C4-2B (cell line): ENCODE data around the gene ATXN2L.
"Not testable (repeated sequence)": the region's sequence is repeated elsewhere in the genome, so short reads cannot be mapped to it uniquely, and the experiment has no call there.

Source experiments
- H3K27ac ChIP-seq: fragments of 450-650 bp; 2 replicates; pipeline ENCODE4 v1.5.1; 2017
- CTCF ChIP-seq: fragments of 450-650 bp; conservative IDR thresholded peaks from 2 replicates; pipeline ENCODE4 v1.5.1; 2017; ENCODE audit warnings: mild to moderate bottlenecking
- ZFX ChIP-seq: fragments of 450-650 bp; IDR thresholded peaks from 2 replicates; pipeline ENCODE4 v1.6.1; 2017

ATXN2L gene

DNA sequence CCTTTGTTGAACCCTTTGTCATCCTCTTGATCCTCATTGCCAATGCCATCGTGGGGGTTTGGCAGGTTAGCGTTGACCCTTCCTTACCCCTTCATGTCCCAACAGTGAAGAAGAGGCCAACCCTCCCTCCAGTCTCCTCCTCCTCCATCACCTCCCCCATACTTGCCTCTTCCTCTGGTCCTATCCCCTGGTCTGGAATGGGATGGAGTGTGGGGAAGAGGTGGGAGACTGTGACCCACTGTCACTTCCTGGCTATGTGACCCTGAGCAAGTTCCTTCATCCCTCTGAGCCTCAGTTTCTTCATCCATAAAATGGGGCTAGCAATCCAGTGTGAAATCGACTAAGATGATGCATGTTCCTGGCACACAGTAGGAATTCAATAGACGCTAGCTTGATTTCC lies 58.2 kb downstream of the ATXN2L start:
- H3K27ac ChIP-seq: no peak overlapping the region
- TF ChIP-seq CTCF (no peak), ZFX (no peak)

GRCh38 chr16:28881565-28881964 lies 58.8 kb downstream of the ATXN2L start:
- not testable (repeated sequence) for H3K27ac ChIP-seq

DNA sequence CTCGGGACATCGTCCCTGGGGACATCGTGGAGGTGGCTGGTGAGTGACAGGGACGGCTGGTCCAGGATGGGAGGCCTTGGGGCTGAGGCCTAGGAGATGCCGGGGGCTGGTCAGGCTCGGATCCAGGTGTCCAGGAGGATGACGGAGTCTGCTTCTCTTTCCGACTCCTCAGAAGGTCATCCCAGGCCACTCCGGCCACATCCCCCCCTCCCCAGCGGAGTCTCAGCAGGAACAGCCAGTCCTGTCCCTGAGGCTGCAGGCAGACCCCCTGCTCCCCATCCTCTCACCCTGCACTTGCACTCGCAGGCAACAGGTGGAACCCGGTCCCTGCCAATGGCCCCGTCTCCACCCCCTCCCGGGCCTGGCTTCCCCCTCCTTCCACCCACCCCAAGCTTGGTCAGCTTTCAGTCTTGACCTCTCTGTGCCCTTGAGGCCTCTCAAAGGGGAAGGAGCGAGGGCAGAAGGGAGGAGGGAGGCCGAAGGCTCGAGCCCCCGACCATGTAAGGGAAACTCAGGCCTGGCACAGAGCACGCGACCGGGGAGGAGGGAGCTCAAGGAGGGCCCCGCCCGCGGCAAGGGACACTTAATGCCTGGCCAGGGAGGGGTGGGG lies 59.9 kb downstream of the ATXN2L start:
- H3K27ac ChIP-seq: no peak overlapping the region
- TF ChIP-seq CTCF (no peak), ZFX (no peak)

- H3K27ac ChIP-seq: no peak overlapping the region
- TF ChIP-seq ZFX: no peak
- no peak for TF ChIP-seq CTCF
Observed at GRCh38 chr16:28883221-28883996, 60.6 kb downstream of the ATXN2L start.

DNA sequence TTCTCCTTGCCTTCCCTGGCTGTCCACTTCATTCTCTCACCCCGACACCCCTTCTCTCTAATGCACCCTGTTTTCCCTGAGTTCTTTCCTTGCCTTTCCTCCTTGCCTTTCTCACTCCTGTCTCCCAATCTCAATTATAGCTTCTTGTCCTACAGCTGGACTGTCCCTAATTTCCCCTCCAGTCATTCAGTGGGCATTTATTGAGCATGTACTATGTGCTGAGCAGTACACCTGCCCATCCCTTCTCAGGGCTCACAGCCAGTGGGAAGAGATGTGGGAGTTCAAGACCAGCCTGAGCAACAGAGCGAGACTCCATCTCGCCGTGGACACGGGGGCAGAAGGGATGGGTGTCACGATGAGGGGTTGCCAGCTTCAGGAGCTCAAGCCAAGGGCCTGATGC lies 61.2 kb downstream of the ATXN2L start:
- TF ChIP-seq CTCF (no peak), ZFX (no peak)
- no peak overlapping the region for H3K27ac ChIP-seq
